Ovary (tissue), 9 donors: ENCODE data around the gene ANKRD23. TPM values are rescaled to one million over a fixed set of nuclear protein-coding genes. Genes with fewer than 3 reads are reported as not detected.

Experiments
- DNase-seq, 5 donors: peaks; one replicate each; pipeline ENCODE4 v3.0.0-alpha.2; 2019 to 2020
- H3K27ac ChIP-seq, 2 donors: fragments of 200-600 bp; one replicate each; pipeline versions ENCODE4 v1.5.1 to v1.8.0; 2019 to 2022
- H3K27me3 ChIP-seq: fragments of 200-600 bp; one replicate; pipeline ENCODE4 v1.8.0; 2022
- H3K36me3 ChIP-seq: fragments of 200-600 bp; sonication (generic); one replicate; pipeline ENCODE4 v1.5.1; 2019
- H3K4me1 ChIP-seq: one replicate; pipeline ENCODE4 v1.8.1; 2013; ENCODE audit warnings: mild to moderate bottlenecking, moderate library complexity; ENCODE audit not compliant: insufficient read depth
- H3K4me3 ChIP-seq: fragments of 200-600 bp; sonication (generic); one replicate; pipeline ENCODE4 v1.5.1; 2017
- H3K9me3 ChIP-seq, 2 donors: fragments of 200-600 bp in 1 of 2; sonication (generic) in 1 of 2; one replicate each; pipeline versions ENCODE4 v1.5.1 to v1.8.1; 2013 to 2019; ENCODE audit warnings: mild to moderate bottlenecking in 1 of 2, moderate library complexity in 1 of 2
- EP300 ChIP-seq: sonication (generic); formaldehyde crosslinking; IDR thresholded peaks from one replicate; pipeline ENCODE4 v1.6.1; 2017; ENCODE audit warnings: antibody characterized with exemption
- POLR2A ChIP-seq: fragments of 450-650 bp; IDR thresholded peaks from one replicate; pipeline ENCODE4 v1.6.1; 2017; ENCODE audit warnings: antibody characterized with exemption, mild to moderate bottlenecking, moderate library complexity
- WGBS, 3 donors: extraction: QIAGEN DNeasy Blood & Tissue Kit in 1 of 3; methylation state at CpG; one replicate each; pipeline versions ENCODE4 v1.1.5 to v1.1.7; 2013 to 2017; 5-methylcytosine and 5-hydroxymethylcytosine counted together
- intact Hi-C, 4 donors: fragments of 100-400 bp; cut with DNase I; formaldehyde crosslinking; loops; one replicate each; pipeline versions ENCODE4 v1.11.0 to v1.15.1; 2022 to 2023
- polyA plus RNA-seq, 2 donors: library from polyadenylated mRNA; stranded (reverse); fragments of 200-250 nt in 1 of 2; fragments of 350-450 nt in 1 of 2; fragmentation: Illumina TruSeq in 1 of 2; extraction: RNeasy Lipid Tissue Mini Kit (QIAGEN cat#74804) in 1 of 2; gene quantifications; one replicate each; pipeline ENCODE4 v1.2.3, GENCODE V29; 2013 to 2014
- total RNA-seq, 7 donors: library from RNA; depleted of rRNA in 2 of 7; stranded (reverse); fragments of >200 nt in 2 of 7; fragmentation: NEBNext Ultra II Directional in 3 of 7; extraction: Animal tissue kit (Norgen Biotek cat#: 25700) in 3 of 7; gene quantifications; one replicate each; pipeline versions ENCODE4 v1.1.0 to v1.2.4, GENCODE V29; 2016 to 2023
- TF ChIP-seq, protein P1 (sequence below), 3 donors: fragments of 450-650 bp in 2 of 3; fragments of 200-600 bp in 1 of 3; IDR thresholded peaks; one replicate each; pipeline versions ENCODE4 v1.5.1 to v1.8.0; 2016 to 2022; ENCODE audit warnings: antibody characterized with exemption in 3 of 3, mild to moderate bottlenecking in 1 of 3
- donor health status: DM: no; HTN: no; CAD: no; lungs with moderate emphysema.
- donor health status: DM: no; HTN: no; CAD: no.
- donor health status: Bipolar disorder and iron deficiency.
- donor health status: DM: yes; HTN: yes; CAD: no.
- donor health status: DM: no; HTN: no; CAD: no.
- donor health status: DM: yes; HTN: yes; CAD: no.

ANKRD23 gene
- total and polyA plus RNA-seq, 9 donors, result 1.4 to 14.1 (median 8.4) TPM

DNA sequence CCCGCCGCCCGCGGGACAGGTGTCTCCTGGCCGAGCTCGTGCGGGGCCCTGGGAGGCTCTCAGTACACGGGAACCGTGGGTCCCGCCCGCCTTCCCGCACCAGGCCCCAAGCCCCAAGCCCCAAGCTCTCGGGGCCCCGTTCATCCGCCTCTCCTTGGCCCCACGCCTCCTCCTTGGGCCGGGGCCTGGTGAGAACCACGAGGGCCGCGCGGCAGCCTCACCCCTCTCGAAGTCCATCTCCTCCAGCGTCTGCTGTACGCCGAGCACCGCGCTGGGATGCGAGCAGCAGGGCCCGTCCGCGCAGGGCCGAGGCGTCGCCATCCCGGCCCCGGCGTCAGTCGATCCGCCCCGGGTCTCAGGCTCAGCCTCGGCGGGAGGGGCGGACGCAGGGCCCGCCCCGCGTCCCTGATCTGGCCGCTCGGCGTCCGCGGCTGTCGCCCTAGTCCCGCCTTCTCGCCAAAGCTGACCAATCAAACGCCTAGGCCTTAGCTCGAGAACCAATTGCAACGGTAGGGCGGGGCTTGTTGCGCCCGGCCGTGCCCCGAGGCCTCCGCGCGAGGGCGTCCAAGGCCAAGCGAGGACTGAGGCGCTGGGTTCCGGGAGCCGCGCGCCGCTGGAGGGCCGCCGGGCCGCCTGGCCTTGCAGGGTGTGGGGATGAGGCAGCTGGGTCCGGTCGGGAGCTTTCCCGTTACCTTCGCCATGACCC lies 14.0 kb upstream of the ANKRD23 start, which contains the start of gene ANKRD39:
TSS of gene ANKRD39 (minus strand) at position 350 of the 706 bp plus-strand sequence. CDS start at position 321, 29 bp downstream.
- H3K4me1 ChIP-seq, result peaks cover 14% of the 10 kb centered on the region
- H3K4me3 ChIP-seq, result peak within 1 kb of the TSS; percentile 96
- 0% methylated on average over 64 to 81 of the region's 81 CpGs for WGBS, 3 donors
- peak; percentile 97 to 99 (median 99) for DNase-seq
- H3K27ac ChIP-seq, result peak within 1 kb of the TSS; percentile 21 to 66
- intact Hi-C loops, result loop anchor here in 2 of 4 donors (2.0 to 5.0 kb wide), 2 partner anchors 93 to 94 kb away; no protein-coding TSS in a partner anchor
- TF ChIP-seq, protein P1, sequence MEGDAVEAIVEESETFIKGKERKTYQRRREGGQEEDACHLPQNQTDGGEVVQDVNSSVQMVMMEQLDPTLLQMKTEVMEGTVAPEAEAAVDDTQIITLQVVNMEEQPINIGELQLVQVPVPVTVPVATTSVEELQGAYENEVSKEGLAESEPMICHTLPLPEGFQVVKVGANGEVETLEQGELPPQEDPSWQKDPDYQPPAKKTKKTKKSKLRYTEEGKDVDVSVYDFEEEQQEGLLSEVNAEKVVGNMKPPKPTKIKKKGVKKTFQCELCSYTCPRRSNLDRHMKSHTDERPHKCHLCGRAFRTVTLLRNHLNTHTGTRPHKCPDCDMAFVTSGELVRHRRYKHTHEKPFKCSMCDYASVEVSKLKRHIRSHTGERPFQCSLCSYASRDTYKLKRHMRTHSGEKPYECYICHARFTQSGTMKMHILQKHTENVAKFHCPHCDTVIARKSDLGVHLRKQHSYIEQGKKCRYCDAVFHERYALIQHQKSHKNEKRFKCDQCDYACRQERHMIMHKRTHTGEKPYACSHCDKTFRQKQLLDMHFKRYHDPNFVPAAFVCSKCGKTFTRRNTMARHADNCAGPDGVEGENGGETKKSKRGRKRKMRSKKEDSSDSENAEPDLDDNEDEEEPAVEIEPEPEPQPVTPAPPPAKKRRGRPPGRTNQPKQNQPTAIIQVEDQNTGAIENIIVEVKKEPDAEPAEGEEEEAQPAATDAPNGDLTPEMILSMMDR (IDR thresholded peaks at IDR 0.05), result peak; percentile 87 to 99 (median 97)
- no peak for TF ChIP-seq EP300
- peak; percentile 66 for TF ChIP-seq POLR2A
- no peaks in the 10 kb centered on the region for H3K36me3 ChIP-seq
- no peaks in the 10 kb centered on the region for H3K27me3 ChIP-seq
- no peaks in the 10 kb centered on the region for H3K9me3 ChIP-seq

DNA sequence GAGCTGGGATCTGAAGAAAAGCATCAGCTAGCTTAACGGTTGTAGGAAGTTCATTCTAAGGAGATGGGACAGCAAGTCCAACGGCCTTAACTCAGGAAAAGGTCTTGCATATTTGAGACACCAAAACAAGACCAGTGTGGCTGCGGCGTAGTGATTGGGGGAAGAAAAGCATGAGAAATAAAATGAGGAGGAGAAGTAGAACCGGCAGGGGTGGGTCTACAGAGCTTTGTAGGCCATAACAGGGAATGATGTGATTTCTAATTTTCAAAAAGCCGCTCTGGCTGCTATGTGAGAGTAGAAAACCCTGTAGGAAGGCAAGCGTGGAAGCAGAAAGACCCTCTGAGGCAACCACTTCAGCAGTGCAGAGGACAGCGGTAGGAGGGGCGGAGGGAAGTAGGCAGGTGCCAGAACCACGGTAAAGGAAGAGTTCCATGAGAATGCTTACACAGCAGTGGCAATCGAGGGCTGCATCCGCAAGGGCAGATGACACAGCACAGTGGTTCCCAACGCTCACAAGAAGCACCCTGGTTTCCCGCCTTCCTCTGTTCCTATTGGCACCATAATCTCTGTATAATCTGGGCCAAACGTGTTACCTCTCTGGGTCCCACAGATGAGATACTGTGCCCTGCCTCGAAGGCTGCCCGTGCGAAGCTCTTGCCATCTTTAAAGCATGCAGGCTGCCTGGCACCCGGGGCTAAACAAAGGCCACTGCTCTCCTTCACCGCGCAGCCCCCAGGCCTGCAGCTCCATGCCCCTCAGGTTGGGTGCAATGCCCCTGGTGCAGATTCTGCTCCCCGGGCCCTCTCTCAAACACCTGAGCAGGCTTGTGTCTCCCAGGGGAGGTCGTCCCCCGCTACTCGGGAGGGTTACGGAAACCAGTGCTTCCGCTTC lies 13.2 kb upstream of the ANKRD23 start:
- DNase-seq, result no peak
- Histone ChIP-seq H3K9me3 (no peaks in the 10 kb centered on the region), H3K36me3 (no peaks in the 10 kb centered on the region), H3K4me1 (peaks cover 14% of the 10 kb centered on the region), H3K4me3 (peak overlapping the region; percentile 96), H3K27ac (peak overlapping the region in 1 of 2 donors; percentile 62), H3K27me3 (no peaks in the 10 kb centered on the region)
- TF ChIP-seq POLR2A, result no peak
- TF ChIP-seq EP300, result no peak
- TF ChIP-seq, protein P1 (IDR thresholded peaks at IDR 0.05), result no peak
- 11 to 13% (median 11%) methylated on average over 27 of the region's 27 CpGs for WGBS, 3 donors
- intact Hi-C loops, result loop anchor here in 2 of 4 donors (2.0 to 5.0 kb wide), 2 partner anchors 94 to 95 kb away; no protein-coding TSS in a partner anchor

DNA sequence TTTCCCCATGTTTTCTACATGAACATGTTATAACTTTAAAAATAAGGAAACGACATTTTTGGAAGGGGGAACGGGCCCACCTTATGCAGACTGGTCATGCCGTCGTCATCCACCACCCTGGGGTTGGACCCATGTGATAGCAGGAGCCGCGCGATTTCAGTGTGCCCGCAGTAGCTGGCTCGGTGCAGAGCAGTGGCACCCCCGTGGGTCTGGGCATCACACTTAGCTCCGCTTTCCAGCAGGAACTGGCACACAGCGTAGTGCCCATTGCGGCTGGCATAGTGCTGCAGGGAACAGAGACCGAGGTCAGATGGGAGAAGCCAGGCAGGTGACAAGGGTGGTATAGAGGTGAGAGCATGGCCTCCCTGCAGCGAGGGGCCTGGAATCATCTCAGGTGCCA lies 9.5 kb upstream of the ANKRD23 start:
- intact Hi-C loops, result no loop called here
- Histone ChIP-seq H3K9me3 (no peaks in the 10 kb centered on the region), H3K27ac (no peak overlapping the region), H3K4me3 (no peak overlapping the region), H3K27me3 (no peaks in the 10 kb centered on the region), H3K4me1 (peaks cover 10% of the 10 kb centered on the region), H3K36me3 (no peaks in the 10 kb centered on the region)
- WGBS, 3 donors, result 91 to 94% (median 93%) methylated on average over 15 of the region's 15 CpGs
- TF ChIP-seq POLR2A, result no peak
- TF ChIP-seq EP300, result no peak
- TF ChIP-seq, protein P1 (IDR thresholded peaks at IDR 0.05), result no peak
- DNase-seq, result no peak

DNA sequence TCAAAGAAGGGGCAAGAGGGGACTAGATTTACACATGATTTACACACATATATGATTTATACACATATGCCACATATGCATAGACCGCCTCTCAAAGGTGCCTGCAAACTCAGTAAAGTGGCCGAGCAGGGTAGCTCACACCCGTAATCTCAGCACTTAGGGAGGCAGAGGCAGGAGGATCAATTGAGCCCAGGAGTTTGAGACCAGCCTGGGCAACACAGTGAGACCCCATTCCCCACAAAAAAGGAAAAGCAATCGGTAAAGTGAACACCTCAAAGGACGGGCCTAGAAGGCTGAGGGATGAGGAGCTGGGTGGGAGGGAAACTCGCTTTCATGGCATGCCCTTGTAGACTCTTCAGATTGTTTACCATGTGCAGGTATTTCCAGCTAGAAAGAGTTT lies 8.8 kb upstream of the ANKRD23 start:
- 91 to 97% (median 93%) methylated on average over 6 of the region's 6 CpGs for WGBS, 3 donors
- Histone ChIP-seq H3K27me3 (no peaks in the 10 kb centered on the region), H3K4me1 (peaks cover 10% of the 10 kb centered on the region), H3K4me3 (no peak overlapping the region), H3K36me3 (no peaks in the 10 kb centered on the region), H3K27ac (no peak overlapping the region), H3K9me3 (no peaks in the 10 kb centered on the region)
- TF ChIP-seq POLR2A, result no peak
- TF ChIP-seq, protein P1 (IDR thresholded peaks at IDR 0.05), result no peak
- no peak for TF ChIP-seq EP300
- intact Hi-C loops, result no loop called here
- no peak for DNase-seq
